GM19397 (cell line): ENCODE measurements around the gene NFE2L3.
"Not testable (repeated sequence)": the region's sequence is repeated elsewhere in the genome, so short reads cannot be mapped to it uniquely, and the experiment has no call there.

ENCODE experiments used
- ATAC-seq: cut with Tn5 transposase; IDR thresholded peaks from one replicate; pipeline ENCODE4 v1.9.1; 2021; ENCODE audit warnings: mild to moderate bottlenecking, moderate library complexity; ENCODE audit not compliant: unreplicated experiment

The NFE2L3 gene

DNA sequence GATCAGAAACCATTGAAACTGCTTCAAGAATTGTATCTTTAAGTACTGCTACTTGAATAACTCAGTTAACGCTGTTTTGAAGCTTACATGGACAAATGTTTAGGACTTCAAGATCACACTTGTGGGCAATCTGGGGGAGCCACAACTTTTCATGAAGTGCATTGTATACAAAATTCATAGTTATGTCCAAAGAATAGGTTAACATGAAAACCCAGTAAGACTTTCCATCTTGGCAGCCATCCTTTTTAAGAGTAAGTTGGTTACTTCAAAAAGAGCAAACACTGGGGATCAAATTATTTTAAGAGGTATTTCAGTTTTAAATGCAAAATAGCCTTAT lies 33.8 kb downstream of the NFE2L3 start:
- no peak for ATAC-seq

- ATAC-seq: no peak
Measured at GRCh38 chr7:26186364-26187311, 34.6 kb downstream of the NFE2L3 start.

DNA sequence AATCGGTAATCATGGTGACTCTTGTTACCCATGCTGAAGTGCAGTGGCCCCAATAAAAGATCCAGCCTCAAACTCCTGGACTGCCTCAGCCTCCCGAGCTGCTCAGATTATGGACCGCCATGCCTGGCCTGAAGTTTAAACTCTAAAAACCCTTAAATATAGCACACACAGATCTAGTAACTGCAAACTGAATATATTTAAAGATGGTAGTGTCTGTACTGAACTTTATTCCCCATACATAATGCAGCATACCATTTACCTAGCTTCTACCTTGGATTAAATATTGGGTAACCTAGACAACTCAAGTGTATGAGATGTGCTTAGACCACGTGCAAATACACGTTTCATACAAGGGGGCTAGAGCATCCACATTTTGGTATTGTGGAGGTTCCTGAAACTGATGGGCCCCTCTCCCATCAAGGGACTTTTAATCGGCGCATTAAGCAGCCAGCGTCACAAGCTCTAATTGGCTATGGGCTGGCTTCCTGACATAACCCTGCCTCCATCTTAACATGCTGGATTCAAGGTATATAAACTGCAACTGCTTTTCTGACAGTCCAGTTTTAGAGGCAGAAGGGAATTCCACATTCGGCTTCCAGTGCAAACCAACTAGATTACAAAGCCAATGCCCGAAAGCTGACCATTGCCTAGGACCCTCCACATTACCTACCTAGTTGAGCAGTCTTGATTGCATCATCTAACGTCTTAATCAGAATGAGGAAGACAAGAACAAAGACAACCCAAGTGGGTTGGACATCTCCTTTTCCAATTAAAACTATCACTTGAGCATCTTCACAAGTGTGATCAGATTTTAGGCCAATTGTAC lies 35.6 kb downstream of the NFE2L3 start:
- no peak for ATAC-seq

- ATAC-seq: no peak
Measured at GRCh38 chr7:26188206-26188956, 36.4 kb downstream of the NFE2L3 start.

GRCh38 chr7:26188957-26189541 lies 37.1 kb downstream of the NFE2L3 start:
- ATAC-seq: no peak

DNA sequence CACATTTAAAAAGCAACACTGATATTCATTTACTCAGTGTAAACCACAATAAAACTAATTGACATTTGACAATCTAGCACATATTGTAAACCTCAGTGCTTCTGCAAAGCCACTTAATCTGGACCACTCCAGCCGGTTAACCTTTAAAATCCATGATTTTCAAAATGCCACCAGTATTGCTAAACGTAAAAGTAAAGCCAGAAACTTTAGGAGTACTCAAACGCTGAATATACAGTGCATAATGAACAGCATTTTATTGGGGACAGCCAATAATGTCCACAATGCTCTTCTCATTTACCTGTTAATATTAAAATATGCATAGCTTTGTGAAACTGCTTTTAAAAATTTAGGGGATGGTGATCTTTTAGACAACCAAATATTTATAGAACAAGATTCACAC lies 37.7 kb downstream of the NFE2L3 start:
- no peak for ATAC-seq

GRCh38 chr7:26190417-26190869 lies 38.4 kb downstream of the NFE2L3 start:
- ATAC-seq: no peak

GRCh38 chr7:26191233-26191973 lies 39.4 kb downstream of the NFE2L3 start:
- no peak for ATAC-seq

DNA sequence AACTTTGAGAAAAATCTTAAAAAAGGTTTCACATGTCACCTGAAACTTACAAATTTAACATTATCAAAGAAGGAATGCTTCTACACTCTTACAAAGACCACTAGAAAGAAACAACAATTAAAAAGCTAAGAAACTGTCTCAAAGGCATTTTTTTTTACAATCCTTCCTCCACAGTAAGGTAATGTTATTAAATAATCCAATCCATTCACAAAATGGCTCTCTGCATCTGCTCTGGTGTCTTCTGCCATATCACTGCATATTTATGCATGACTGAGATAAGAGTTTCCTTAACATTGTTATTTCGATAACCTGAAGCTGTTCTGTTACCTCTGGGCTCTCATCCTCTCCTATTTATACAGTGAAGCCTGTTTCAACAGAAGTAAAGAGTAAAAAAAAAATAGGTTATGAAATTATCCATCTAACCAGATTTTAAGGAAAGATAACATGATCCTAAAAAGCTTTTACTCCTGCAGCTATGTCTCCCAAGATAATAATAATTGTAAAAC lies 40.0 kb downstream of the NFE2L3 start:
- no peak for ATAC-seq

- no peak for ATAC-seq
Measured at GRCh38 chr7:26192485-26193087, 40.6 kb downstream of the NFE2L3 start.

DNA sequence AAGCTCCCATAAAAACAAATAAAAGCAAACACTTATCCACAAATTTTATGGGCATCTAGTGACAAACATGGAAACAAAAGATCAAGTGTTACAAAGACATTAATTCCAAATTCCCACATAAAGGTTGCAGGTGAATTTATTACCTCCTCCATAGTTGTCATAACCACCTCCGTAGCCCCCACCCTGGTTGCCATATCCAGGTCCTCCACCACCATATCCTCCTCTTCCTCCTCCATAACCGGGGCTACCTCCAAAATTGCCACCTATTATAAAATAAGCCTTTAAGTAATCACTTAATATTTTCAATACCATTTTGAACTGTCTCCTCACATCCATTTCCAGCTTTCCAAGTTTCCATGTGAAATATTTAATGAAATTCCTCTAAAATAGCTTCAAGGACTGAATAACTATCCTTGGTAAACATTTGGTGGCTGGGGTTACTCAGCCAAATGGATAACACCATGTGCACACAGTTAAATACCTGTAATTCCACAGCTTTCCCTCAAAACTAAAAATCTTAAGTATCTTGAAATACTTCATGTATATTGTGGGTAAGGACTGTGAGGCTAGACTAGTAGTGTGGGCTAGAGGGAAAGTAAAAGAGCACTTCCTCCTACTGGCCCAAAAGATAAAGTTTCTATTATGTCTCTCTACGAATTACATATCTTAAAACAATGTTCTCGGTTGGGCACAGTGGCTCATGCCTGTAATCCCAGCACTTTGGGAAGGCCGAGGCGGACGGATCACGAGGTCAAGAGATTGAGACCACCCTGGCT lies 41.6 kb downstream of the NFE2L3 start:
- no peak for ATAC-seq

GRCh38 chr7:26194764-26195163 lies 42.8 kb downstream of the NFE2L3 start:
- not testable (repeated sequence) for ATAC-seq

DNA sequence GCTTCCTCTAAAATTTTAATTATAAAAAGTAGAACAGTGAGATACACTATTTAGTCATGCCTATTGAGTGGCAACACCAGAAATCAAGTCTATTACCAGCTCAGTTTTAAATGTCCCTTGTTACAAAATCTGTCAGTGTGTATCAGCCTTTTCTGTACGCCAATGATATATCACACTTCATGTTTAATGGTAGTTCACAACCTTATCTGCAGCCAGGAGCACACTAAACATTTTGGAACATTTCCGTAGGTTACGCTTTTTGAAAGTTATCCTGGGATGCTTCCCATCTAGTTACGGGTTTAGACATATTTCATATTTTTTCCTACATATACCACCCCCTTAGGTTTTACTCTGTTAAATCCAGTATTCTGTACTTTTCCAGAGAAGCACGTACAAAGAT lies 43.2 kb downstream of the NFE2L3 start:
- no peak for ATAC-seq

- no peak for ATAC-seq
Measured at GRCh38 chr7:26195867-26196657, 44.1 kb downstream of the NFE2L3 start.

GRCh38 chr7:26197153-26198115 lies 45.4 kb downstream of the NFE2L3 start:
- ATAC-seq: no peak

DNA sequence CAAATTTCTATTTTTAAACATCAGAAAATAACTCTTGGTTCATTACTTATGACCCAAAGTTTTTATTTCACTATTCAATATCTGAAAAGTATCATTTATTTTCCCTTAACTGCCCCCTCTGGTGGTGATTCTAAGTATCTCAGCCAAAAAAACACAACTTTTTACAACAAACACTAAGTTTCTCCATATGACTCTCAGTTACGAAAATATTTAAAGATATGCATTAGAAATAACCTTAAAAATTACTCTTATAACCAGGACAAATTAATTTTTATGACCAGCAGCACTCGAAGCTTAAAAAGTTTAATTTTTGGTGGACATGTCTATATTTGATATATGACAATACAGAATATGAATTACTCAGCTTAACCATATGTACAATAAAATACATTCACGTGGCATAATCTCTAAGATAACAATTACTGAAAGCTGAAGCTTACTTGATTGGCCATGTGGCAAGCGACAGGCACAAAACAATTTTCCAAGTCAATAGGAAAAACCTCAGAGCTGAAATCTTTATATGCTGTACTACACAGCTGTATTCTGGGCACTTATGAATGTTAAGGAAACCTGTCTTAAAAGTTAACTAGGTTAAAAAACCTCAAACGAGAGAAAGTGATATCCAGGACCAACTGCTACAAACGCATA lies 46.3 kb downstream of the NFE2L3 start:
- ATAC-seq: no peak
